Heart right ventricle (tissue), 16 donors: ENCODE data around the gene CD163. TPM values are rescaled to one million over a fixed set of nuclear protein-coding genes. Genes with fewer than 3 reads are reported as not detected.

ENCODE experiments used
- ATAC-seq, 8 donors: fragments of 200-7000 bp; cut with Tn5 transposase; one replicate each; pipeline ENCODE4 v1.9.1; 2020; ENCODE audit warnings: mild to moderate bottlenecking in 8 of 8, moderate library complexity in 8 of 8, moderate number of reproducible peaks in 1 of 8
- DNase-seq, 2 donors: peaks; one replicate each; pipeline ENCODE4 v3.0.0-alpha.2; 2020
- H3K27ac ChIP-seq, 10 donors: fragments of 200-600 bp; sonication (generic) in 2 of 10; one replicate each; pipeline versions ENCODE4 v1.5.0 to v1.8.0; 2020 to 2022; ENCODE audit warnings: mild to moderate bottlenecking in 3 of 10
- H3K27me3 ChIP-seq, 7 donors: fragments of 200-600 bp; one replicate each; pipeline ENCODE4 v1.8.0; 2021 to 2022; ENCODE audit warnings: mild to moderate bottlenecking in 2 of 7
- H3K36me3 ChIP-seq, 9 donors: fragments of 200-600 bp; sonication (generic) in 1 of 9; one replicate each; pipeline versions ENCODE4 v1.5.0 to v1.8.0; 2020 to 2022; ENCODE audit warnings: mild to moderate bottlenecking in 2 of 9
- H3K4me1 ChIP-seq, 9 donors: fragments of 200-600 bp; sonication (generic) in 1 of 9; one replicate each; pipeline versions ENCODE4 v1.5.0 to v1.8.0; 2020 to 2022; ENCODE audit warnings: mild to moderate bottlenecking in 4 of 9
- H3K4me3 ChIP-seq, 10 donors: fragments of 200-600 bp; sonication (generic) in 2 of 10; one replicate each; pipeline versions ENCODE4 v1.5.0 to v1.8.0; 2020 to 2022; ENCODE audit warnings: mild to moderate bottlenecking in 7 of 10, moderate library complexity in 2 of 10
- H3K9me3 ChIP-seq, 11 donors: fragments of 200-600 bp in 10 of 11; sonication (generic) in 2 of 11; one replicate each; pipeline versions ENCODE4 v1.5.0 to v1.8.0; 2013 to 2022; ENCODE audit warnings: mild to moderate bottlenecking in 2 of 11, control low read depth in 1 of 11, moderate library complexity in 1 of 11
- WGBS, 2 donors: extraction: QIAGEN DNeasy Blood & Tissue Kit; methylation state at CpG; one replicate each; pipeline ENCODE4 v1.1.7; 2013; ENCODE audit warnings: inconsistent platforms in 1 of 2; 5-methylcytosine and 5-hydroxymethylcytosine counted together
- intact Hi-C, 10 donors: fragments of 100-400 bp; cut with DNase I; formaldehyde crosslinking; loops; one replicate each; pipeline versions ENCODE4 v1.11.1 to v1.14.2; 2022
- polyA plus RNA-seq, 2 donors: library from polyadenylated mRNA; stranded (reverse); fragments of 200-250 nt; gene quantifications; one replicate each; pipeline ENCODE4 v1.2.3, GENCODE V29; 2013
- total RNA-seq, 10 donors: library from RNA; stranded (reverse); fragmentation: NEBNext Ultra II Directional in 3 of 10; extraction: Animal tissue kit (Norgen Biotek cat#: 25700) in 3 of 10; gene quantifications; one replicate each; pipeline versions ENCODE4 v1.2.1 to v1.2.4, GENCODE V29; 2021 to 2023
- TF ChIP-seq, protein P1 (sequence below), 9 donors: fragments of 200-600 bp; sonication (generic) in 2 of 9; IDR thresholded peaks; one replicate each; pipeline versions ENCODE4 v1.5.0 to v1.8.0; 2021 to 2022; ENCODE audit warnings: antibody characterized with exemption in 9 of 9, mild to moderate bottlenecking in 5 of 9, moderate library complexity in 1 of 9
- donor health status: Arrhythmogenic right ventricular cardiomyopathy.
- donor health status: ischemic (EF 13 %, LVEDD 7.1; RV severe dilation, severe dysfunction).
- donor health status: healthy with polysubstance abuse.
- donor health status: DM: no; HTN: yes; CAD: no.
- donor health status: DM: no; HTN: no; CAD: no.
- donor health status: ischemic (EF 25% LVEDD 6.9; RV normal size, moderate dysfunction).
- donor health status: ischemic (EF 25% LVEDD 5.7; RV mildly dilated, moderate dysfunction).
- donor health status: healthy.
- donor health status: DM: yes; HTN: yes; CAD: no.
- donor health status: Ischemic cardiomyopathy.
- donor health status: ischemic (EF 35%, LVEDD 5.7; RV mildly dilated, moderate dysfunction).
- donor health status: nonischemic (EF 11% LVEDD 7.7; RV severe dilation, severe dysfunction).
- donor health status: DM: yes; HTN: yes; CAD: no.
- donor health status: PGD.
- donor health status: ischemic (EF 29% LVEDD 5.4; RV normal size, mild dysfunction).
- donor health status: nonischemic (EF 23%, LVEDD 6.1; RV moderate dilation, normal function).

The CD163 gene
- total and polyA plus RNA-seq, 12 donors: 4.5 to 184 (median 26.0) TPM

DNA sequence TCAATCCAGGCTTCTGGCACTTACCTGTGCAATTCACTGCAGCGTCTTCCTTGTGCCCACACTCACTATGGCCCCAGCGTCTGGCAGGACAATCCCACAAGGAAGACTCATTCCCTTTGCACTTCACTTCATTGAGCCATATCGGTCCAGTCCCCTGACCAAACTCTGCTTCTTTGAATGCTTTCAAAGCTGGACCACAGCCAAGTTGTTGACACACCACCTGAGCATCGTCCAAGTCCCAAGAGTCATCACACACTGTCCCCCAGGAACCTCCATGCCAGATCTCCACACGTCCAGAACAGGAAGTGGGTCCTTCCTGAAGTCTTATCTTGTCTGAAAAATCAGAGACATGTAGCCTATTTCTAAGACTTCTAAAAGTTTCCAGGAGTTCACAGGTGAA is 20.2 kb downstream of the CD163 start:
- 60 to 63% methylated on average over 5 of the region's 5 CpGs for WGBS, 2 donors
- no peak for DNase-seq

DNA sequence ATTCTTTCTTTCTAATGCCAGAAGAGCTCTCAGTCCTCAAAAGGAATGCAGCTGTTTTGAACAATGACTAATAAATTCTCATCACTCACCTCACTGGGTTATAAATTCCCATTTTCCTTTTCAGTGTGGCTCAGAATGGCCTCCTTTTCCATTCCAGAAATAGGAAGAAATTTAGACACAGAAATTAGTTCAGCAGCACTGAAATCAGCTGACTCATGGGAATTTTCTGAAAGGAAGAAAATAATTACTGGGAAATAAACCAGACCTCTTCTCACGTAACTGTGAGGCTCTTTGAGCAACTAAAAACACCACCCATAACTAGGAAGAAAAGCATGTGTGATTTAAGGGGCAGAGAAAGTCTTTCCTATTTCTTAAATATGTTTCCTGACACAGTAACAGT is 23.8 kb downstream of the CD163 start:
- Histone ChIP-seq H3K36me3 (peaks cover 0 to 69% (median 0%) of the 10 kb centered on the region in 9 donors), H3K27ac (no peak overlapping the region), H3K4me1 (no peaks in the 10 kb centered on the region), H3K27me3 (no peaks in the 10 kb centered on the region), H3K4me3 (no peak overlapping the region), H3K9me3 (peaks cover 0 to 3% (median 0%) of the 10 kb centered on the region in 11 donors)
- ATAC-seq (no peak), DNase-seq (no peak)
- WGBS, 2 donors: 19 to 35% methylated on average over 1 of the region's 1 CpG
- TF ChIP-seq, protein P1, sequence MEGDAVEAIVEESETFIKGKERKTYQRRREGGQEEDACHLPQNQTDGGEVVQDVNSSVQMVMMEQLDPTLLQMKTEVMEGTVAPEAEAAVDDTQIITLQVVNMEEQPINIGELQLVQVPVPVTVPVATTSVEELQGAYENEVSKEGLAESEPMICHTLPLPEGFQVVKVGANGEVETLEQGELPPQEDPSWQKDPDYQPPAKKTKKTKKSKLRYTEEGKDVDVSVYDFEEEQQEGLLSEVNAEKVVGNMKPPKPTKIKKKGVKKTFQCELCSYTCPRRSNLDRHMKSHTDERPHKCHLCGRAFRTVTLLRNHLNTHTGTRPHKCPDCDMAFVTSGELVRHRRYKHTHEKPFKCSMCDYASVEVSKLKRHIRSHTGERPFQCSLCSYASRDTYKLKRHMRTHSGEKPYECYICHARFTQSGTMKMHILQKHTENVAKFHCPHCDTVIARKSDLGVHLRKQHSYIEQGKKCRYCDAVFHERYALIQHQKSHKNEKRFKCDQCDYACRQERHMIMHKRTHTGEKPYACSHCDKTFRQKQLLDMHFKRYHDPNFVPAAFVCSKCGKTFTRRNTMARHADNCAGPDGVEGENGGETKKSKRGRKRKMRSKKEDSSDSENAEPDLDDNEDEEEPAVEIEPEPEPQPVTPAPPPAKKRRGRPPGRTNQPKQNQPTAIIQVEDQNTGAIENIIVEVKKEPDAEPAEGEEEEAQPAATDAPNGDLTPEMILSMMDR (IDR thresholded peaks at IDR 0.05): no peak
- intact Hi-C loops: no loop called here

More for the DNA sequence above, 20.2 kb downstream of the CD163 start:
- peaks cover 0 to 80% (median 0%) of the 10 kb centered on the region in 9 donors for H3K36me3 ChIP-seq
- no peaks in the 10 kb centered on the region for H3K9me3 ChIP-seq
- no peak overlapping the region for H3K4me3 ChIP-seq
- TF ChIP-seq, protein P1 (IDR thresholded peaks at IDR 0.05): no peak
- H3K27me3 ChIP-seq: no peaks in the 10 kb centered on the region
- intact Hi-C loops: no loop called here
- H3K4me1 ChIP-seq: no peaks in the 10 kb centered on the region
- ATAC-seq: no peak
- H3K27ac ChIP-seq: no peak overlapping the region

DNA sequence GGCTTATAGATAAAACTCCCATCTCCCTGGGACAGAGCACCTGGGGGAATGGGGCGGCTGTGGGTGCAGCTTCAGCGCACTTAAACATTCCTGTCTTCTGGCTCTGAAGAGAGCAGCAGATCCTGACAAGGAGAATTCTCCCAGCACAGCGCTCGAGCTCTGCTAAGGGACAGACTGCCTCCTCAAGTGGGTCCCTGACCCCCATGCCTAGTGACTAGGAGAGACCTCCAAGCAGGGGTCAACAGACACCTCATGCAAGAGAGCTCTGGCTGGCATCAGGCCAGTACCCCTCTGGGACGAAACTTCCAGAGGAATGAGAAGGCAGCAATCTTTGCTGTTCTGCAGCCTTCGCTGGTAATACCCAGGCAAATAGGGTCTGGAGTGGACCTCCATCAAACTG is 31.5 kb downstream of the CD163 start:
- H3K9me3 ChIP-seq: peaks cover 0 to 18% (median 0%) of the 10 kb centered on the region in 11 donors

DNA sequence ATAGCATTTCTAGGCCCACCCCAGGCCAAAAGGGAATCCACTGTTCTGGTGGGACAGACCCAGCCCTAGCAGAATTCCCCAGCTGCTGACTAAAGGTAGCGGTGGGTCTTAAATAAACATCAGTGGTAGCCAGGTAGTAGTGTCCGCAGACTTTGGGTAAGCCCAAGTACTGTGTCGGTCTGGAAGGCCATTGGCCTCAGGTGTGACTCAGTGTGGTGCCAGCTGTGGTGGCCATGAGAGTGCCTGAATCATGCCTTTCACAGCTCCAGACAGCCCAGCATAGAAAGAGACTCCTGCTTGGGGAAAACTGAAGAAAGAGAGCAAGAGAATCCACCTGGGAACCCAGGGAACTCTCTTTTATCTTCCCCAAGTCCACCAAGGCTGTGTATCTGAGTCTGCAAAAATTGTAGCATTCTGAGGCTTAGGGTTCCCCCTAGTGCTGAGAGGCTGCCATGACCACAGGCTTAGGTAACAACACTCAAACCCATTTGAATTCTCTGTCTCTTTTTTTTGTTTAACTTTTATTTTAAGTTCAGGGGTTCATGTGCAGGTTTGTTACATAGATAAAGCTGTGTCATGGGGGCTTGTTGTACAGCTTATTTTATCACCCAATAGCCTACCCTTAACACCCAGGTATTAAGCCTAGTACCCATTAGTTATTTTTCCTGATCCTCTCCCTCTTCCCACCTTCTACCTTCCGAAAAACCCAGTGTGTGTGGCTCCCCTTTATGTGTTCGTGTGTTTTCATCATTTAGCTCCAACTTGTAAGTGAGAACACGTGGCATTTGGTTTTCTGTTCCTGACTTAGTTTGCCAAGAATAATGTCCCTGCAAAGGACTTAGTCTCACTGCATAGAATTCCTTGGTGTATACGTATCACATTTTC is 43.0 kb downstream of the CD163 start:
- H3K27me3 ChIP-seq: peaks cover 0 to 4% (median 0%) of the 10 kb centered on the region in 7 donors
- H3K4me3 ChIP-seq: no peak overlapping the region
- H3K36me3 ChIP-seq: no peaks in the 10 kb centered on the region
- peak in 5 of 8 donors; percentile 58 to 84 (median 67) for ATAC-seq
- intact Hi-C loops: loop anchor here in 9 of 10 donors (1.0 to 10.0 kb wide), 5 partner anchors 236 to 242 kb away; no protein-coding TSS in a partner anchor
- peak in 1 of 2 donors; percentile 30 for DNase-seq
- WGBS, 2 donors: 64% methylated on average over 7 of the region's 7 CpGs
- H3K4me1 ChIP-seq: no peaks in the 10 kb centered on the region
- H3K27ac ChIP-seq: no peak overlapping the region
- H3K9me3 ChIP-seq: peaks cover 0 to 42% (median 0%) of the 10 kb centered on the region in 11 donors
- TF ChIP-seq, protein P1 (IDR thresholded peaks at IDR 0.05): peak; percentile 57 to 86 (median 73)

More for the DNA sequence above, 31.5 kb downstream of the CD163 start:
- Histone ChIP-seq H3K27me3 (peaks cover 0 to 7% (median 0%) of the 10 kb centered on the region in 7 donors), H3K27ac (no peak overlapping the region), H3K36me3 (peaks cover 0 to 49% (median 0%) of the 10 kb centered on the region in 9 donors), H3K4me1 (no peaks in the 10 kb centered on the region), H3K4me3 (no peak overlapping the region)
- TF ChIP-seq, protein P1 (IDR thresholded peaks at IDR 0.05): no peak
- DNase-seq (no peak), ATAC-seq (no peak)
- intact Hi-C loops: no loop called here
- 84 to 87% methylated on average over 6 of the region's 6 CpGs for WGBS, 2 donors
